ENCODE results near the gene ZNF197. TPM values are rescaled to one million over a fixed set of nuclear protein-coding genes. Genes with fewer than 3 reads are reported as not detected.
"Not testable (repeated sequence)": the region's sequence is repeated elsewhere in the genome, so short reads cannot be mapped to it uniquely, and the experiment has no call there.

Gene ZNF197
- 10 to 100 TPM; 29.1 to 40.1 (median 32.2) TPM for polyA plus RNA-seq (ENCODE audit: insufficient read length in 4 of 4)

DNA sequence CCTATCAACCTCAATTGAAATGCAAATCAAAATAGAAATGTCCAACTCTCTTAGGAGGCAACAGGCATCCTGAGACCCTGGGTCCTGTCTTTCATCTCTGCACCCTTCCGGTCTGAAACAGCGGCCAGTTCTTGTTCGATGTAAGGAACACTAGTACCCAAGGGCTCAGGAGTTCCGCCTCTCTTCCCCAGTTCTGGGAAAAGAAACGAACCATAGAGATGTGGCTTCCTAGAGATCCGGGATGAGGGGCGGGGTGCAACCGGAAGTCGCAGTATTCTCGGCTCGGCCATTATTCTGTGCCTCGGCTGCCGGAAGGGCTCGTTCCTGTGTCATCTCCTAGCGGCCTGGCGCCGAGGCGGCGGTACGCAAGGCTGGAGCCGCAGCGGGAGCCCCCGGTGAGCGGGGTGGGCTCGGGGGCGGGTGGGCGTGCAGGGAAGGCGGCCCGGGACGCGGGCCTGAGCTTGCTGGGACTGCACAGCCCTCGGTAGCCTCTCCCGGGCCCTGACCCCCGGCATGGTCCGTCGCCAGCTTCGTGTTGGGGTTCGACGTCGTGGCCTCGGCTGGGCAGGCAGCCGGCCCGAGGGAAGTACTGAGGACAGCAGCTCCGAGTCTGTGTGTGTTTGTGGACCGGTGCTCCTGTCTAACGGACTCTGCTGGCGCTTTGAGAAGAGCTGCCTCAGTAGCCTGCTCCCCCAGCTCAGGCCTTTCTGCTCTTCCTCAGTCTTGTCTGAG lies at the start of gene ZNF197:
ZNF197 (plus strand) TSS at position 288 of the 732 bp plus-strand sequence. CDS start 4,119 bp downstream, outside the sequence.
- DNase-seq (ENCODE audit: low read depth in 4 of 4, low spot score in 2 of 4): peak; percentile 60 to 87 (median 76)

DNA sequence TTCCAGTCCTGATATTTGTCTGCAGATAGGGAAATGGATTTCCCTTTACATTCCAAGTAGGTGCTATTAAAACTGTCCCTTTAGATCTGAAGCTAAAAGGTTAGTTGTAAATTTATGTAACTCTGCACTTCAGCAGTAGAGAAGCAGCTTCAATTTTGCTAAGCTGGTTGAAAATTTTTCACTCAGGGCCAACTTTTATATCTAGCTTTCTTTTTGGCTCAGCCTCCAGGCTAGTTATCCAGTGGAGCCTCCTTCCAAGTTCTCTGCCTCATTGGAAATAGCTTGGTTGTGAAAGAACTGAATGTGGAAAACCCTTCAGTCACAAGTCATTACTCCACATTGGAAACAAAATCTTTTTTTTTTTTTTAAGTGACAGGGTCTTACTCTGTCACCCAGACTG lies 48.2 kb upstream of the ZNF197 start:
- no peak for DNase-seq (ENCODE audit: low read depth in 4 of 4, low spot score in 2 of 4)

DNA sequence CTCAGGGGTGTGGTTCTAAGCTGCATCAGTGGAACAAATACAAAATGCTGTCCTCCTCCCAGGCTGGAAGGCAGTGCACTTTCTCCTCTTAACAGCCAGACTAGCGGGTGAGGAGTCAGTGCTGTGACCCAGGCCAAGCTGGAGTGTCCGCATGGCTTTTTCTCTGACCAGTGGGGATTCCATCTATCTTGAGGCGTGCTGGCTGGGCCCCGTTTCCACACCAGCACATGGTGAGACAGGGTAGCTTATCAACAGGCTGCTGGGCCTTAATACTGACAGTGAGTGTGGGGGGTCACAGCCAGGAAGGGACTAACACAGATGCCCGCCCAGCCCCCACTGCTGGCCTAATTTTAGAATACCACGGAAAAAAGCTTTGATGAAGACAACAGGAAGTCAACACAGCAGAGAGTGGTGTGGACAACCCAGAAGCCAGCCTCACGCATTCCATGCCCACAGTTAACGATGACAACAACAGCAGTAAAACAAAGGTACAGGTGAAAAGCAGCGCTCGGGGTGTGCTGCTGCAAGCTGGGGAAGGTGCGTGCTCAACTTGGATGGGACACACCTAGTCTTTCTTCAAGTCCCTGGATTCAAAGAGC lies 47.4 kb upstream of the ZNF197 start:
- DNase-seq (ENCODE audit: low read depth in 4 of 4, low spot score in 2 of 4): not testable (repeated sequence)

DNA sequence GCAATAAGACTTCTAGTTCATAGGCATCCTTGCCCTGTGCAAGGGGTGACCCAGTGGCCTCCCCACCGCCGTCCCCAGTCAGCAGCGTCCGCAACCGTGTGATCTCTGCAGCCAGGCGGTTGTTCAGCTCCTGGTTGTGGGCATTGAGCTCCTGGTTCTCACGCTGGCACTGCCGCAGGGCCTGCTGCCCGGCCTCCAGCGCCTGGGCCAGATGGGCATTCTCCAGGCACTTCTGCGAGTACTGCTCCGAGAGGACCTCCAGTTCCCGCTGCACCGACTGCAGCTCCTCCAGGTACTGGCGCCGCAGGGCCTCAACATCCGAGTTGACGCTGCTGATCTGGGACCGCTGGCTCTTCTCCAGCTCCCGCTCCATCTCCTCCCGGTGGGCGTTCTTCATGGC lies 46.5 kb upstream of the ZNF197 start:
- not testable (repeated sequence) for DNase-seq (ENCODE audit: low read depth in 4 of 4, low spot score in 2 of 4)

DNA sequence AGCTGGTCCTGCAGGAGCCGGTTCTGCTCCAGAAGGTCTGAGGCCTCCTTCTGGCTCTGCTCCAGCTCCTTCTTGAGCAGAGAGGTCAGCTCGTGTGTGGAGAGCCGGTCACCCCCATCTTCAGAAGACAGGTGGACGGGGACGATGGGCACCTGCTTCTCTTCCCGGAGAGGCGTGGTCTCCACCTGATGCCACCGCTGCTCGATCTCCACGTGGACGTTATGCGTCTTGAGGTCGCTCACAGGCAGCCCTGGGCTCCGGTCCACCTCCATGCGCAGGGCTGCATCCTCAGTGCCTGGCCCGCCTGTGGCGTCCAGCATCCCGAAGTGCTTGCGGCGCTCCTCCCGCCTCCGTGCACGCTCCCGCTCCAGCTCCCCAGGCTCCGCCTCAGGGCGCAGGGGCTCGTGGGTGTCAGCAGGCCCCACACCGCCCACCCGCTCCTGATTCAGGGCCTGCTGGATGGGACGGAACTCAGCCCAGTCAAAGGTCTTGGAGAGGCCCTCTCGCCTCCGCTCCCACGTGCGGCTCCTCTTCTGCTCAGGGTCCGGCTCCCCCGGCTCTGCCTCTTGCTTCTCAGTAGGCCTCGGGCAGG lies 45.8 kb upstream of the ZNF197 start:
- not testable (repeated sequence) for DNase-seq (ENCODE audit: low read depth in 4 of 4, low spot score in 2 of 4)

DNA sequence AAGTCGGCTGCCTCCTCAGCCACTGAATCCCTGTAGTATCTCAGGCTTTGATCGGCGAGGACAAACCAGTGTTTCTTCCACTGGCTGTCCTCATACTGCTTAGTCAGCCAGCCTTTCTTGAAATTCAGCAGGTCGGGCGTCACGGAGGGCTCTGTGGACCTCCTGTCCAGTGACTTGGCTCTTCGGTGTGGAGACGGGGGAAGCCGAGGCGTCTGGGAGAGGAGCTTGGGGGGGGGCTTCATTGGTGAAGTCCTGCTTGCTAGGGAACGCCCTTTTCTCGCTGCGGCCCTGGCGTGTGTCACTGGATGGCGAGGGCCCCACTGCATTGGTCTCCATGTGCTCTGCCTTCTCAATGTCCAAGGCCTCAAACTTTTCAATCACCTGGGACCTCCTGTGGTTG lies 45.1 kb upstream of the ZNF197 start:
- DNase-seq (ENCODE audit: low read depth in 4 of 4, low spot score in 2 of 4): not testable (repeated sequence)

DNA sequence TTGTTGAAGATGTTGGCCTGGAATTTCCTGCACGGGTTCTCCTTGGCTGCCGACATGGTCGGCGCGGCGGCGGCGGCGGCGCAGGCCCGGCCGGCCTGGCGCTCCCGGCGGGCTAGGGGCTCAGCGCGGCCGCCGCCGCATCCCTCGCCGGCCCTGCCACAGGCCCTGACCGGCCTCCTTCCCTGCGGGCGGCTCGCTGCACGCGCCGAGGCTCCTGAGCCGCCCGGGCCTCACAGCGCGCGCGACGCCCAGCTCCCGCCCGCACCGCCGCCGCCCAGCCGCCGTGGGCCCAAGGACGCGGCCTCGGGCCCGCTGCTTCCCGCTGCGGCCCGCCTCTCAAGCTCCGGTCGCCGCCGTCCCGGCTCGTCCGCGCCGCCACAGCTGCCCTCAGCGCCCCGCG lies 43.9 kb upstream of the ZNF197 start:
- not testable (repeated sequence) for DNase-seq (ENCODE audit: low read depth in 4 of 4, low spot score in 2 of 4)

DNA sequence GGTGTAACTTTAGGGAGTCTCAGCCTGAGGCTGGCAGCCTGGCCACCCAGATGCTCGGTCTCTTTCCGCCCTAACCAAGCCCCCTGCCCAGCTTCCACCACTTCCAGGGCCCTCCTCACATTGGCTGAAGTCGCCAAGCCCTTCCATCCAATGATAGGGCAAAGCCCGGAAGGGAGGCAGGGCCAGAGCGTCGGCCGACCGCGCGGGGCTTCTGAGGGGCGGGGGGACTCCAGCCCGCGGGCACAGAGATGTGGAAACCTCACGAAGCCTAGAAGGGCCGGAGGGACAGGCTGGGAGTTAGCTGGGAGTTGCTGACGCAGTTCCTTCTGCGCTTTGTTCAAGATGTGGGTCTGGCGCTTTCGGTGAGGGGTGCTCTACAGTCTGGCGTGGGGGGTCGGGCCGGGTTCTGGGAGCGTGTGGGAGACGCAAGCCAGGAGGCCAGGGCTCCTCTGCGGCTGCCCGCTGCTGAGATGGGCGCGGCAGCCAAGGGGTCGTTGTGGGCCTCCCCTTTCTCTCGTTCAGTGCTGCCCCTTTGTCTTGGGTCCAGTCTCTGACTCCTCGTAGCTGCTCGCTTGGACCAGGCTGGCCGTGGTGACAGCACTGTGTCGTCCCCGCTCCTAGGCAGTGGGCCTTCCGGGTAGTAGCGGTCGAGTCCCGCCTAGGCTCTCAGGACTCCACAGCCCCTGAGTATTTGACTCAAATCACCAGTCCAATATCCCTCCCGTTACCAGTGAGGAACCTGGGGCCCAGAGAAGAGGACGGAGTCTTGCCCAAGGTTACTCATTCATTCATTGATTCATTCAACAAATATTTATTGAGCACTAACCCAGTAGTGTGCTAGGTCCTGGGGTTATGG lies 40.0 kb upstream of the ZNF197 start, which contains the start of gene ZNF660:
ZNF660 (plus strand) TSS at position 319 of the 856 bp plus-strand sequence. CDS start 9,230 bp downstream, outside the sequence.
- peak; percentile 66 to 87 (median 78) for DNase-seq (ENCODE audit: low read depth in 4 of 4, low spot score in 2 of 4)

DNA sequence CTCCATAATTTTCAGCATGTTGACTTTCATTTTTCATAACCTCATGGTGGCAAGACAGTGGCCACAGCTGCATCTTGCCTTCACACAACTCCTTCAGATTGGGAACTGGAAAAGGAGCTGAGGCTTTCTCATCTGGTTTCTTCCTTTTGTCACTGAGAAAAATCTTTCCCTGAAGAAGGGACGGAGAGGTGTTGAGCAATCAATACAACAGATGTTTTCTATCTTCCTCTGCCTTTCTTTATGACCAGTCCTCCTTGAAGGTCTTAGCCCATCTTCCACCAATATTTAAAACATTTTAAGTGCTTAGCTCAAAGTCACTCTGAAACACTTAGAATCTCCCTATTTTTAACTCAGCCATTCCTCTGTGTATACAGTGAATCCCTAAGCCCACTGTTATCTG lies 28.2 kb upstream of the ZNF197 start:
- DNase-seq (ENCODE audit: low read depth in 4 of 4, low spot score in 2 of 4): no peak

DNA sequence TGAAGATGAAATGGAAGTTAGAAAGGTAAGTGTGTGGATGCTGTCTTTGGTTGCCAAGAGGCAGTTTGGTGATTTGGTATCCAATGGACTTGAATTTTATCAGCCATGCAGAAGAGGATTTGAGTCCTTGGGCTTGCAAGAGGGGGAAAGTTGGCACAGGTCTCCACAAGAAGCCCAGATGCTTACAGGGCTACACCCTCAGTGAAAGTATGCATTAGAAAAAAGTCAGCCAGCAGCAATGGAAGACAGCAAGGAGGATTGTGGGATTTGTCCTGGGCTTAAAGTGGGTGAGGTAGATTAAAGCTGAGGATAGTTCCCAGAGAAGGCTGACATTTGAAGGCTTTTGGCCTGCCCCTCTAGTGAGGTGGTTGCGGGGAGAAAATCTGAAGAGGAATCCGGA lies 23.1 kb upstream of the ZNF197 start:
- DNase-seq (ENCODE audit: low read depth in 4 of 4, low spot score in 2 of 4): no peak

DNA sequence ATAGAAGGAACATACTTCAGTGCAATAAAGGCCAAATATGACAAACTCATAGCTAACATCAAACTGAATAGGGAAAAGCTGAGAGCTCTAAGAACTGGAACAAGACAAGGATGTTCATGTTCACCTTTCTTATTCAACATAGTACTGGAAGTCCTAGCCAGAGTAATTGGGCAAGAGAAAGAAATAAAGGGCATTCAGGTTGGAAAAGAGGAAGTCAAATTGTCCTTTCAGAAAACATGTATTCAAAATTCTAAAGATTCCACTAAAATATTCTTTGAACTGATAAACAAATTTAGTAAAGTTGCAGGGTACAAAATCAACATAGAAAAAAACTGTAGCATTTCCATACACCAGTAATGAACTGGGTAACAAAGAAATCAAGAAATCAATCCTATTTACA lies 12.2 kb upstream of the ZNF197 start:
- DNase-seq (ENCODE audit: low read depth in 4 of 4, low spot score in 2 of 4): no peak

DNA sequence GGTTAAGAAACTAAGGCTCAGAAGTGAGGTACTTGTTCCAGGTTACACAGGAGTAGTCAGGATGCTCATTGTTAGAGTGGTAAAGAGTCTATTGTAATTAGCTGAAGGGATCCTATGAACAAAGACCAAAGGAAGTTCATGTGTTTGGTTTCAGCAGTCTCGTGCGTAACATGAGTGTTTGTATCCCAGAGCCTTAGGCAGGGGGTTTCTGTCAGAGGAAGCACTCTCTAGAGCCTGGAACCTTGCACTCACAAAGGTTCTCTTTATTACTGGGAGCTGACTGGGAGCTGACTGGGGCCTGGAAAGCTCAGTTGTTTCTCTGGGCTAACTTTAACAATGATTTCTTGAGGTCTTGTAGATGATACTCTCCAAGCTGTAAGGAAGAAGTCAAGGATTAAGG lies 3.9 kb downstream of the ZNF197 start:
- no peak for DNase-seq (ENCODE audit: low read depth in 4 of 4, low spot score in 2 of 4)

DNA sequence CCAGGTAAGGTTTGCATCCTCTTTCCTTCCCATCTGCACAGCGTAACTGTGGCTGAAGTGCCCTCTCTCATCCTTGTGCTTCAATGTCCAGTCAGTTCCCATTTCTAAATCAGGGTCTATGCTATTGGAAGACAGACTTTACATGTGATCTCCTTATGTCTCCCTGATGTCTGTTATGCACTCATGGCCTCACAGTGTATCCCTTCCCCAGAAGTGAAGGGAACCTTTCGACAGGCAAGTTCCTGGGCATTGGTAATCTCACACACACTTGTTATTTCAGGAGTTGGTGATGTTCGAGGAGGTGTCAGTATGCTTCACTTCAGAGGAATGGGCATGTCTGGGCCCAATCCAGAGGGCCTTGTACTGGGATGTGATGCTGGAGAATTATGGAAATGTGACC lies 7.4 kb downstream of the ZNF197 start:
- DNase-seq (ENCODE audit: low read depth in 4 of 4, low spot score in 2 of 4): no peak

DNA sequence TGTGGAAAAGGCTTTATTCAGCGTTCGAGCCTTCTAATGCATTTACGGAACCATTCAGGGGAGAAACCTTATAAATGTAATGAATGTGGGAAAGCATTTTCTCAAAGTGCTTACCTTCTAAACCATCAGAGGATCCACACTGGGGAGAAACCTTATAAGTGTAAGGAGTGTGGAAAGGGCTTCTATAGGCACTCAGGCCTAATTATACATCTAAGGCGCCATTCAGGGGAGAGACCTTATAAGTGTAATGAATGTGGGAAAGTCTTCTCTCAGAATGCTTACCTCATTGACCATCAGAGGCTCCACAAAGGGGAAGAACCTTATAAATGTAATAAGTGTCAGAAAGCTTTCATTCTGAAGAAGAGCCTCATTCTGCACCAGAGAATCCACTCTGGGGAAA lies 17.5 kb downstream of the ZNF197 start:
- no peak for DNase-seq (ENCODE audit: low read depth in 4 of 4, low spot score in 2 of 4)

DNA sequence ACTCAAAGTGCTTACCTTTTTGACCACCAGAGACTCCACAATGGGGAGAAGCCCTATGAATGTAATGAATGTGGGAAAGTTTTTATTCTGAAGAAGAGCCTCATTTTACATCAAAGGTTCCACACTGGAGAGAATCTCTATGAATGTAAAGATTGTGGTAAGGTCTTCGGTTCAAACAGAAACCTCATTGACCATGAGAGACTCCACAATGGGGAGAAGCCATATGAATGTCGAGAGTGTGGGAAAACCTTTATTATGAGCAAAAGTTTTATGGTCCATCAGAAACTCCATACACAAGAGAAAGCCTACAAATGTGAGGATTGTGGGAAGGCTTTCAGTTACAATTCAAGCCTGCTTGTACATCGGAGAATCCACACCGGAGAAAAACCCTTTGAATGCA lies 18.2 kb downstream of the ZNF197 start:
- no peak for DNase-seq (ENCODE audit: low read depth in 4 of 4, low spot score in 2 of 4)

DNA sequence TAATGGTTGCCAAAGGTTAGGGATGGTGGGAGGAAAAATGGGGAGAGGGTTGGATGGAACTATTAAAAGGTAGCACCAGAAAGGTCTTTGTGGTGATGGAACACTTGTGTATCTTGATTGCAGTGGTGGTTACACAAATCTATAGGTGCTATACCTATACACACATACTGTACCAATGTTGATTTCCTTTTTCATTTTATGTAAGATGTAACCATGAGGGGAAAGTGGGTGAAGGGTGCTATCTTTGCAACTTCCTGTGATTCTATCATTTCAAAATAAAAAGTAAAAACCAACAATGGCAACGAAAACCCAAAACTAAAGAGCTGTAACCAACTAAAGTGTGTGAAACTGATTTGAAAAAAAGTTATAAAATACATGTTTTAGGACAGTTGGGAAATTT lies 22.9 kb downstream of the ZNF197 start:
- DNase-seq (ENCODE audit: low read depth in 4 of 4, low spot score in 2 of 4): no peak

DNA sequence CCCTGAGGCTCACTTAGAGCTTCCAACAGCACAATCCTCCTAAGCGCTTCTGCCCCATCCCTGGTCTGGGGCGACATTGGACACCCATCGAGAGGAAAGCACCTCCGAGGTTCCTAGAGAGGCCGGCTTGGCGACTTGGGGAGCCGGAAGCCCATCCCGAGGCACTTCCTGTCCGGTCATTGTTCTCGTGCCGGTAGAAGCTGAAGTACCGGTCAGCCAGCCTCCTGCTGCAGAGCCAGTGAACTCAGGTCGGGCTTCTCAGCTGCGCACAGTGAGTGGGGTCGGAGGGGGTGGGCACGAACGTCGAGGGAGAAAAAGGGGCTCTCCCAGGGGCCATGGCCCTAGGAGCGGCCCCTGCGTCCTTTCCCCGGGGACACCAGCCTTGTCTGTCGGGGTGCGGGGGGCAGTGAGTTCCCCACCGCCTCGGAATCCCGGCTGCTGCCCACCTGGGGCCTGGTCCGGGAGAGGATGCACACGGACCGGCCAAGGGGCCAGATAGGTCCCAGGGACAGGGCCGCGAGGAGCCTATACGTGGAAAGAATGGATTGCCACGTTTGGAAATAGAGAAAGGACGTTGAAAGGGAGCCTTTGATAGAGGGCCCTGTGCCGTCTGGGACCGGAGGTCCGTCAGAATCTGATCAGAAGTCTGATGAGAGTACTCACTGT lies 23.9 kb downstream of the ZNF197 start, which contains the start of gene ZNF35:
ZNF35 (plus strand) TSS at position 169 of the 666 bp plus-strand sequence. CDS start 2,336 bp downstream, outside the sequence.
- peak; percentile 53 to 69 (median 64) for DNase-seq (ENCODE audit: low read depth in 4 of 4, low spot score in 2 of 4)

DNA sequence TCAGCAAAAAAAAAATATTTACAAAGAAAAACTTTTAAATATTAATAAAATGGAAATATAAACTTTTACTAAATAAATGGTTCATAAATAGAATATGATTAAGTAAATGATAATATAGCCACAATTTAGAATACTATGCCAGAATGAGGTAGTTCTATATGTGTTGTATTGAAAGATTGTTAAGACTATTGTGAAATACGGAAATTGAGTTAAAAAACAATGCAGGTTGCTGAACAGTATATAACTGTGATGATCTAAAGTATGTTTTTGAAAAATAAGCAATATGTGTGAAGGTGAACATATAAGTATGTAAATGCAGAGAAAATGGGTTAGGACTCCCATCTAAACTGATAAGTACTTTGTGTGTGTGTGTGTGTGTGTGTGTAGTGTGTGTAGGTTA lies 24.9 kb downstream of the ZNF197 start:
- DNase-seq (ENCODE audit: low read depth in 4 of 4, low spot score in 2 of 4): no peak

DNA sequence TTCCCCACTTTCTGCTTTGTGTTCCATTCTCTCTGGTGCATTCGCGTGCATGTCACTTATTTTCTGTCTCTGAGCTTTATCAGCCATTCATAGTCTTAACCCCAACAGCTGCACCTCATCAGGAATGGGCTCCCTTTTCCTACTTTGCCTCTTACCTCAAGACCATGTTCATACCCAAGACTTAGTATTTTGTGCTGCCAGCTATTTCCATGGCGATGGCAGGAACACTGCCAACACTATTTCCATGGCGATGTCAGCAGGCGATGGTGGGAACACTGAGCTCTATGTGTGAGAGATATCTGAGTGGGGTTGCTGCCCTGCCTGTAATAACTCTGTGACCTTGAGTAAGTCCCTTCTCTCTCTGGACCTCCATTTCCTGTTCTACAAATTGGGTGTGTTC lies 29.2 kb downstream of the ZNF197 start:
- no peak for DNase-seq (ENCODE audit: low read depth in 4 of 4, low spot score in 2 of 4)

DNA sequence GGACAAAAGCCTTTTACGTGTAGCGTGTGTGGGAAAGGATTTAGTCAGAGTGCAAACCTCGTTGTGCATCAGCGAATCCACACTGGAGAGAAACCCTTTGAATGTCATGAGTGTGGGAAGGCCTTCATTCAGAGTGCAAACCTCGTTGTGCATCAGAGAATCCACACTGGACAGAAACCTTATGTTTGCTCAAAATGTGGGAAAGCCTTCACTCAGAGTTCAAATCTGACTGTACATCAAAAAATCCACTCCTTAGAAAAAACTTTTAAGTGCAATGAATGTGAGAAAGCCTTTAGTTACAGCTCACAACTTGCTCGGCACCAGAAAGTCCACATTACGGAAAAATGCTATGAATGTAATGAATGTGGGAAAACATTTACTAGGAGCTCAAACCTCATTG lies 34.2 kb downstream of the ZNF197 start:
- no peak for DNase-seq (ENCODE audit: low read depth in 4 of 4, low spot score in 2 of 4)
